K562 (cell line): ENCODE data around the gene TCEANC2.

ENCODE experiments used
- BDP1 ChIP-seq: IDR thresholded peaks from 3 replicates; pipeline ENCODE4 v1.6.1; 2011; ENCODE audit not compliant: insufficient read length, insufficient read depth
- BHLHE40 ChIP-seq: IDR thresholded peaks from 2 replicates; pipeline ENCODE4 v1.6.1; 2011; ENCODE audit warnings: low read length, improper control_type of control experiment
- EZH2 ChIP-seq: IDR thresholded peaks from 2 replicates; pipeline ENCODE4 v1.6.1; 2012; ENCODE audit warnings: low read depth, mild to moderate bottlenecking, inconsistent platforms, low read length, borderline replicate concordance
- GTF2A2 ChIP-seq: IDR thresholded peaks from 2 replicates; pipeline ENCODE4 v1.6.1; 2016; ENCODE audit warnings: mild to moderate bottlenecking, missing genetic modification characterization, missing compliant biosample characterization
- MXI1 ChIP-seq: IDR thresholded peaks from 2 replicates; pipeline ENCODE4 v1.6.1; 2011; ENCODE audit warnings: low read depth, mild to moderate bottlenecking, improper control_type of control experiment, low read length
- MYC ChIP-seq, 2 experiments: fragments of 250-450 bp in 1 of 2; sonication (Bioruptor Pico) in 1 of 2; IDR thresholded peaks; 2 replicates each; pipeline versions ENCODE4 v1.5.1 to v1.6.1; 2012 to 2021; ENCODE audit warnings: low read depth in 2 of 2, borderline replicate concordance in 1 of 2, improper control_type of control experiment in 1 of 2, low read length in 1 of 2, mild to moderate bottlenecking in 1 of 2, moderate library complexity in 1 of 2
- ZKSCAN3 ChIP-seq: fragments of 250-450 bp; sonication (Bioruptor Pico); IDR thresholded peaks from 2 replicates; pipeline ENCODE4 v1.4.0; 2020
- TF ChIP-seq, protein P1 (sequence below): sonication (generic); formaldehyde crosslinking; IDR thresholded peaks from 2 replicates; pipeline ENCODE4 v1.8.0; 2023; ENCODE audit warnings: mild to moderate bottlenecking, missing genetic modification reagents
- TF ChIP-seq, protein P2 (sequence below), 3 experiments: IDR thresholded peaks in 2 of 3; conservative IDR thresholded peaks in 1 of 3; 2 replicates each; pipeline ENCODE4 v1.5.1; 2011 to 2012; ENCODE audit warnings: low read length in 3 of 3, mild to moderate bottlenecking in 3 of 3, control low read depth in 2 of 3, improper control_type of control experiment in 1 of 3, inconsistent platforms in 1 of 3, low read depth in 1 of 3, mixed read lengths in 1 of 3, moderate library complexity in 1 of 3; ENCODE audit not compliant: insufficient read depth in 2 of 3

DNA sequence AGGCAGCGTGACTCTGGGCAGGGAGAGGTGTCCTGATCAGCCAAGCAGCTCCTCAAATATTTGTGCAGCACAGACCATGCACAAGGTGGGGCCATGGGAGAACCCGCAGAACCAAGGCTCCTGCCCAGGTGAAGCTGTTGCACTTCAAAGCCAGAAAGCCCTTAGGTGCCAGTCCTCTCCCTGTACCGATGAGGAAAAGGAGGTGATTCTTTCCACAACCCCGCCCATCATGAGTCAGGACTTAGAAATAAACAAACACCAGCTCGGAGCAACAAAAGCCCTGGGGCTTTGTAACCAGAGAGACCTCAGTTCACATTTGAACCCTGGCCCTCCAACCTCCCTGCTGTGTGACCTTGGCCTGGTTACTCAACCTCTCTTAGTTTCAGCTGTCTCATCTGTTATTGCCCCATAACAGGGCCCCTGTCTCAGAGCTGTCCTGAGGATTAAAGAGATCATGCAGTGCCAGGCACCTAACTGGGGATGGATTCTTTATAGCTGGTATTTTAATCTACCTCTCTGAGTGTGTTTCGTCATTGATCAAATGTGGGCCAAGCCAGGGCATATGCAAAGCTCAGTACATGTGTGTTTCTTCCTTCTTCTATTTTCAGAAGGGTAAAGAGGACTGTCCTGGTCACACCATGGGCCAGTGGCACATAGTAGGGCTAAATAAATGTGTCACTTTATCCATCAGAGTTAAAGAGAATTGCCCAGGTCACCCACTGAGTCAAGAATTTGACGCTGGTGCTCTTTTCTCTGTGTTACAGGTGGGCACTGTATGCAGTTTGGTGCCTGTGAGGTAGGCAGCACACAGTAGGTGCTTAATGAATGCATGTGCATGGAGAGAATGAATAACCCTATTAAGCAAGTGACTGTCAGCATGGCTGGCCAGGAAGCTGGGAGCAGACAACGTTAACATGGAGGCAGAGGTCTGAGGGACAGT, 36.8 kb upstream of the TCEANC2 start:
- TF ChIP-seq GTF2A2 (tag) (no peak), BDP1 (no peak), BHLHE40 (no peak), MYC (IDR thresholded peaks at IDR 0.05; ENCODE audit: low read depth, low read length) (no peak), MYC (CRISPR knock-in tag; IDR thresholded peaks at IDR 0.05; ENCODE audit: borderline replicate concordance, low read depth) (no peak), ZKSCAN3 (CRISPR knock-in tag) (no peak), EZH2 (no peak), MXI1 (no peak)
- TF ChIP-seq, protein P1, sequence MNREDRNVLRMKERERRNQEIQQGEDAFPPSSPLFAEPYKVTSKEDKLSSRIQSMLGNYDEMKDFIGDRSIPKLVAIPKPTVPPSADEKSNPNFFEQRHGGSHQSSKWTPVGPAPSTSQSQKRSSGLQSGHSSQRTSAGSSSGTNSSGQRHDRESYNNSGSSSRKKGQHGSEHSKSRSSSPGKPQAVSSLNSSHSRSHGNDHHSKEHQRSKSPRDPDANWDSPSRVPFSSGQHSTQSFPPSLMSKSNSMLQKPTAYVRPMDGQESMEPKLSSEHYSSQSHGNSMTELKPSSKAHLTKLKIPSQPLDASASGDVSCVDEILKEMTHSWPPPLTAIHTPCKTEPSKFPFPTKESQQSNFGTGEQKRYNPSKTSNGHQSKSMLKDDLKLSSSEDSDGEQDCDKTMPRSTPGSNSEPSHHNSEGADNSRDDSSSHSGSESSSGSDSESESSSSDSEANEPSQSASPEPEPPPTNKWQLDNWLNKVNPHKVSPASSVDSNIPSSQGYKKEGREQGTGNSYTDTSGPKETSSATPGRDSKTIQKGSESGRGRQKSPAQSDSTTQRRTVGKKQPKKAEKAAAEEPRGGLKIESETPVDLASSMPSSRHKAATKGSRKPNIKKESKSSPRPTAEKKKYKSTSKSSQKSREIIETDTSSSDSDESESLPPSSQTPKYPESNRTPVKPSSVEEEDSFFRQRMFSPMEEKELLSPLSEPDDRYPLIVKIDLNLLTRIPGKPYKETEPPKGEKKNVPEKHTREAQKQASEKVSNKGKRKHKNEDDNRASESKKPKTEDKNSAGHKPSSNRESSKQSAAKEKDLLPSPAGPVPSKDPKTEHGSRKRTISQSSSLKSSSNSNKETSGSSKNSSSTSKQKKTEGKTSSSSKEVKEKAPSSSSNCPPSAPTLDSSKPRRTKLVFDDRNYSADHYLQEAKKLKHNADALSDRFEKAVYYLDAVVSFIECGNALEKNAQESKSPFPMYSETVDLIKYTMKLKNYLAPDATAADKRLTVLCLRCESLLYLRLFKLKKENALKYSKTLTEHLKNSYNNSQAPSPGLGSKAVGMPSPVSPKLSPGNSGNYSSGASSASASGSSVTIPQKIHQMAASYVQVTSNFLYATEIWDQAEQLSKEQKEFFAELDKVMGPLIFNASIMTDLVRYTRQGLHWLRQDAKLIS (CRISPR knock-in tag), result no peak
- TF ChIP-seq, protein P2, sequence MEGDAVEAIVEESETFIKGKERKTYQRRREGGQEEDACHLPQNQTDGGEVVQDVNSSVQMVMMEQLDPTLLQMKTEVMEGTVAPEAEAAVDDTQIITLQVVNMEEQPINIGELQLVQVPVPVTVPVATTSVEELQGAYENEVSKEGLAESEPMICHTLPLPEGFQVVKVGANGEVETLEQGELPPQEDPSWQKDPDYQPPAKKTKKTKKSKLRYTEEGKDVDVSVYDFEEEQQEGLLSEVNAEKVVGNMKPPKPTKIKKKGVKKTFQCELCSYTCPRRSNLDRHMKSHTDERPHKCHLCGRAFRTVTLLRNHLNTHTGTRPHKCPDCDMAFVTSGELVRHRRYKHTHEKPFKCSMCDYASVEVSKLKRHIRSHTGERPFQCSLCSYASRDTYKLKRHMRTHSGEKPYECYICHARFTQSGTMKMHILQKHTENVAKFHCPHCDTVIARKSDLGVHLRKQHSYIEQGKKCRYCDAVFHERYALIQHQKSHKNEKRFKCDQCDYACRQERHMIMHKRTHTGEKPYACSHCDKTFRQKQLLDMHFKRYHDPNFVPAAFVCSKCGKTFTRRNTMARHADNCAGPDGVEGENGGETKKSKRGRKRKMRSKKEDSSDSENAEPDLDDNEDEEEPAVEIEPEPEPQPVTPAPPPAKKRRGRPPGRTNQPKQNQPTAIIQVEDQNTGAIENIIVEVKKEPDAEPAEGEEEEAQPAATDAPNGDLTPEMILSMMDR (IDR thresholded peaks at IDR 0.05 in 2 of 3, conservative IDR thresholded peaks at IDR 0.05 in 1 of 3; ENCODE audit: insufficient read depth in 2 of 3, low read depth in 1 of 3, low read length in 3 of 3), result no peak
